T-helper 1 cell (primary cell): ENCODE measurements around the gene HSD3B1.

Source experiments
- DNase-seq, 5 donors: peaks; one replicate each; pipeline ENCODE4 v3.0.0-alpha.2; 2012 to 2020
- total RNA-seq, 4 donors: gene quantifications; one replicate each; lab custom pipeline; 2026; lab: John Stamatoyannopoulos, UW

The HSD3B1 gene
- 0 reads per million in 4 donors for total RNA-seq

GRCh38 chr1:119506941-119507340, at the start of gene HSD3B1:
Gene HSD3B1, plus strand, starts transcription at chr1:119507210. Its CDS starts 267 bp downstream, at chr1:119507477.
- no peak for DNase-seq

GRCh38 chr1:119462964-119463363, 44.0 kb upstream of the HSD3B1 start:
- no peak for DNase-seq

DNA sequence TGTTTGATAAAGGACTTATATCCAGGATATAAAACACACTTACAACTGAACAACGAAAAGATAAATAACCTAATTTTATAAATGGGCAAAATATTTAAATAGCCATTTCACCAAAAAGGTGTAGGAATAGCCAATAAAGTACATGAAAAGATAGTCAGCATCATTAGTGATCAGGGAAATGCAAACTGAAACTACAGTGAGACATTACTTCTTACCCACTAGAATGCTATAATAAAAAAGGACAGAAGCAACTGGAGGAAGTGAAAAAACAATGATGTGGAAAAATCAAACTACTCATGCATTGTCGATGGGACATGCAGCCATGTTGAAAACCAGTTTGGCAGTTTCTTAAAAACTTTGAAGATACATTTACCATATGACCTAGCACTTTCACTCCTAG, 43.4 kb upstream of the HSD3B1 start:
- no peak for DNase-seq

DNA sequence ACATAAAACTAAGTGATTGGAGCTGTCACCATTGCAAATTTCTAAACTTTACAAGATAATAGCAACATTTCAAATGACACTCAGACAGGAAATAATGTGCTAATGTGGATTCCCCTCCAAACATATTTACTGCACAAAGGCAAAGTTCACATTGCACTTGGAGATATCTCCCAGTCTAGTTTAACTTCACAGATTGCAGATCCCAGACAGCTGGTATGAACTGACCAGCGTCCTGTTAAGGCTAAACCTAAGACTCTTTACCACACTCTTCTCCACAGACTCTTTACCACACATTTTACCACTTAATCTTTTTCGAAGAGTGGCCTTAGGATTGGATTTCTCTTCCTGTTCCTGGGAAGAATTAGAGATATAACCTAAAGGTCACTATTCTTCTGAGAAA, 40.6 kb upstream of the HSD3B1 start:
- DNase-seq = no peak

- DNase-seq = no peak
Observed at GRCh38 chr1:119467219-119467618, 39.8 kb upstream of the HSD3B1 start.

DNA sequence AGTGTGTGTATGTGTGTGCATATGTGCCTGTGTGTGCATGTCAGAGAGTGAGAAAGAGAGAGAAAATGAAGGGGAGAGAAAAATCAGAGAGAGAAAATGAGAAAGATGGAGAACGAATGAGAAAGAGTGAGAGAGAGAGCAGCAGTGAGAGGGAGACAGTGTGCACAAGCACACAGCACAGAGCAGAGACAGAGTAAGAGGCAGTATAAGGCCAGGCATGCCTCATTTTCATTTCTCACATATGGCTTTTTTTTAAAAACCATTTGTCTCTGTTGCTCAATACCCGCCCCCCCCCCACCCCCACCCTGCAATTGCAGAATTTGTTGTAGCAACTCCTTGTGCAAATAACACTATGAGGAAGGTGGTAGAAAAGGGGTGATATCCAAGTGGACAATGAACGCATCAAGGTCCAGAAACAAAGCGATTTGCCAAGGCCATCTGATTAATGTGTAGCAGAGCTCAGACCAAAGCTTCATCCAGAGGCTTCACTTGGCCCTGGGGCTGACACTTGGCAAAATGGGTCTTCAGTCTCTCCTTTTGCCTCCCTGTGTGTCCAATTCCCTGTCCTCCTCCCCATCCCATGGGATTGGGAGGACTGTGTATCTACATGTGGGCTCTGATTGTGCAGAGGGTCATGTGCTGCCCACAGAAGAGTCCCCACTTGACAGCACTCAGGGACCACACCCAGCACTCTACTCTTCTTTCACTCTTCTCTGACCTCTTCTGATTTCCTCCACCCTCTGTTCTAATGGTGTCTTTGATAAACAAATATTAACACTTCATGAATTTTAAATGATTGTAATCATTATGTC, 38.9 kb upstream of the HSD3B1 start:
- no peak for DNase-seq

DNA sequence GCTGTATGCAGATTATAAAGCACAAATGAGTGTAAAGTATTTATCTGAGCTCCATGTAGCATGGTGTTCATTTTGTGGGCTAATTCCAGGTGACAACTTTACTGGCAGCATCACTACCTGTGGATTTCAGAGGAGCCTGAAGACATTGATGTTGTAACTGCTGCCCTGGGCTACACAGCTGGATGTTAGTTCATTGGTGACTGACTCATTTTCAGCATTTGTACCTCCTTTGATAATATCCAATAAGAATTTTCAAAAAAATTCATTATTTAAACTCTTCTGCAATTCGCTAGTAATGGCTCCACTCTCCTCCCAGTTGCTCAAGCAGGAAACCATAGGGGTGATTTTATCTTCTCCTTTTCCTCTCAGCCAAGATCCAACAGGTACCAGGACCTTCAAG, 37.3 kb upstream of the HSD3B1 start:
- no peak for DNase-seq

- no peak for DNase-seq
Observed at GRCh38 chr1:119470377-119470776, 36.6 kb upstream of the HSD3B1 start.

DNA sequence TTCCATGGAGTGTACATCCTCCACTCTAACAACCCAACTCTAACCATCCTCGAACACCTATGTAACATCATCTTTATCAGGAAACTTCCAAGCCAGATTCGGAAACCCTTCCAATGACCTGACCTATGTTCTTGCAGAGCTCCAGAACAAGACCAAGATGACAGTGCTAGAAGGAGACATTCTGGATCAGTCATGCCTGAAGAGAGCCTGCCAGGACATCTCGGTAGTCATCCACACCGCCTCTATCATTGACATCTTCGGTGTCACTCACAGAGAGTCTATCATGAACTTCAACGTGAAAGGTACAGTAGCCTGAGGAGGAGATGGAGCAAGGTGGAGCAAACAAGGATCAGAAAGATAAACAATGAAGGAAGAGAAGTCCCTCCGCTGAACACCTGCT, 36.1 kb upstream of the HSD3B1 start:
- no peak for DNase-seq

GRCh38 chr1:119471566-119471965, 35.4 kb upstream of the HSD3B1 start:
- DNase-seq = no peak

- DNase-seq = no peak
Observed at GRCh38 chr1:119472080-119472818, 34.8 kb upstream of the HSD3B1 start.

DNA sequence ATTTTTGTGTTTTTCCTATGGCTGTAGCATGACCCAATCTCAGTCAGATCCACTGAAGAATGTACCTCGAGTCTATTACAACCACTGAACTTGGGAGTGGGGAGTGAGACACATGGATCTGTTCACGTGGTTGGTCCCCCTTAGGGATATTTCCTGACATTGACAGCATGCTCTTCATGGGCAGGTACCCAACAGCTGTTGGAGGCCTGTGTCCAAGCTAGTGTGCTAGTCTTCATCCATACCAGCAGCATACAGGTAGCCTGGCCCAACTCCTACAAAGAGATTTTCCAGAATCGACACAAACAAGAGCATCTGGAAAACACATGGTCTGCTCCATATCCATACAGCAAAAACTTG, 34.2 kb upstream of the HSD3B1 start:
- DNase-seq = no peak

GRCh38 chr1:119475866-119476439, 31.1 kb upstream of the HSD3B1 start:
- peak in 1 of 5 donors; percentile 20 for DNase-seq

DNA sequence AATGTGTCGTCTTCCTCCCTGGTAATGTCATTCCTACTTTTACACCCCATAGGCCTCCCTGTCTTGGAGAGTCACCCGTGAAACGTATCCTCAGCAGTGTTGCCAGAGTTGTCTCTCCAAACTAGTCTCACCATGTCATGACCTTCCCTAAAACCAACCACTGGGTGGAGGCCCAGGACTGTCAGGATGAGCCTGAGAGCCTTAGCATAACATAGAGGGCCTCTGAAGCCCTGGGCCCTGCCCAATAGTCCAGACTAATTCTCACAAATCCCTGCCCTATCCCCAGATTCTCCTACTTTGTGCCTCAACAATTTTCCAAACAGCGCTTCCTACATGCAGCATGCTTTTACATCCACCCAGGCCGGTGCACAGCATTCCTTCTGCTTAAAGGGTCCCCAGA, 29.3 kb upstream of the HSD3B1 start:
- DNase-seq = no peak

DNA sequence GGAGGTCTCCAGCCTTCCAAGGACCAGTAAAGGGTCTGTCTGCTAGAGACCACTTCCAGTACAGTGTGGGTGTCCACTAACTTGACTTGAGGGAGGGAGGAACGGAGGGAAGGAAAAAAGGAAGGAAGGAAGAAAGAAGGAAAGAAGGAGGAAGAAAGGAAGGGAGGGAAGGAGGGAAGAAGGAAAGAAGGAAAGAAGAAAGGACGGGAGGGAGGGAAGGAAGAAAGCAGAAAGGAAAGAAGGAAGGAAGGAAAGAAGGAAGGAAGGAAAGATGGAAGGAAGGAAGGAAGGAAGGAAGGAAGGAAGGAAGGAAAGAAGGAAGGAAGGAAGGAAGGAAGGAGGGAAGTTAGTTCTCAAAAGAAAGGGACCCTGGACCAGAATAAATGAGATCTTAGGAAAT, 26.8 kb upstream of the HSD3B1 start:
- DNase-seq = no peak

GRCh38 chr1:119481951-119482350, 25.1 kb upstream of the HSD3B1 start:
- DNase-seq = no peak

GRCh38 chr1:119482517-119483425, 24.2 kb upstream of the HSD3B1 start:
- DNase-seq = no peak

GRCh38 chr1:119483441-119484200, 23.4 kb upstream of the HSD3B1 start:
- DNase-seq = no peak

DNA sequence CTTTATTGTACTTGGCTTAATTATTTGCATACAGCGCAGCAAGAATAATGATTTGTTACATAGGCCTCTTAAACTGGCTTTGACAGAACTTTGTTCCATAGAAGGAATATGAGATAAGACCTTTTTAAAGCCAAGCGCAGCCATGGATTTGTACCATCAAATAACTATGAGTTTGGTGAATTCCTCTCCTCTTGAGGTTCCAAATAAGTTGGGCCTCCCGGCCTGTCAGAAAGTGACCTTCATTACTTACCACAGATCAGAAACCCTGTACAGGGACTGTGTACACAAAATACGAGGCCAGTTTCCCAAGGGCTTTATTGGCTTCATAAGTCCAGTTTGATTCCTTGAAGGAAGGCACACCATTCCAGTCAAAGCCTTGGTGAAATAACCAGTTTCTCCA, 21.8 kb upstream of the HSD3B1 start:
- no peak for DNase-seq

DNA sequence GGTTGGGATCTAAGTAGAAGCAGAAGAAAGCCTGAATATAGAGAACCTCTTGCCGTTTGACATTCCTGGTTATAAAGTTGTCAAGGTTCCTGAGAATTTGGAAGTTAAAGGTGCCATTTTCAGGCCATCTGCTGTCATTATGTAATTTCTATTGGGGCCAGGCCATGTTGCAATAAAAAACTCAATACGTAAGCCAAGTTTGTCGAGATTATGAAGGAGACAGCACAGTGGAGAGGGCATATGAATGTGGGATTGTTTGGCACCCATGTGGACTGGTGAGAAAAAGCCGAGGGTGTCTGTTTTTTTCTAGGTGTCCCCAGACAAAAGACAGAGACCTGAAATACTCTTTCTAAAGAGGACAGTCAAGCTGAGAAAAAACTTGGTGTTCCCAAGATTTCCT, 18.8 kb upstream of the HSD3B1 start:
- DNase-seq = no peak

GRCh38 chr1:119489201-119489600, 17.8 kb upstream of the HSD3B1 start:
- no peak for DNase-seq

DNA sequence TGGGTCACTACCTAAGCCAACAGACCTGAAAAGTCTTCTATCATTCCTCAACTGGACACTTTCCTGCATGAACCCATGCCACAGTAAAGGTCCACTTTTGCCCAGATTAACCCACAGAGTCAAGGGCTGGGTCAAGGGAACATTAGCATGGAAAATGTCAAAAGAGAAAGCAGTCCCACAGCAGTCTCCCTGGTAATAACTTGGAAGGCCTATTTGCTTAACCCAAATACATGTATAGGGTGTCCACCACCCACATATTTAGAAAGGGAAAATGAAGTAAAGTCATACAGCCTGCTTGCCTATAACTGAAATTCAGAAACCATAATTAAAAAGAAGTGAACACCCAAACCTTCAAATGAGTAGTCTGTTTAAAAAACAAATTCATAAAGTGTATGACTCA, 16.1 kb upstream of the HSD3B1 start:
- no peak for DNase-seq
